ENCODE measurements around the gene CCT7. TPM values are rescaled to one million over a fixed set of nuclear protein-coding genes. Genes with fewer than 3 reads are reported as not detected.

The CCT7 gene
- total and polyA plus RNA-seq, 2 of the 8 experiments (the other 6 are each of a cell fraction or from before 2014, with no cell fraction given) = 440 to 474 TPM

DNA sequence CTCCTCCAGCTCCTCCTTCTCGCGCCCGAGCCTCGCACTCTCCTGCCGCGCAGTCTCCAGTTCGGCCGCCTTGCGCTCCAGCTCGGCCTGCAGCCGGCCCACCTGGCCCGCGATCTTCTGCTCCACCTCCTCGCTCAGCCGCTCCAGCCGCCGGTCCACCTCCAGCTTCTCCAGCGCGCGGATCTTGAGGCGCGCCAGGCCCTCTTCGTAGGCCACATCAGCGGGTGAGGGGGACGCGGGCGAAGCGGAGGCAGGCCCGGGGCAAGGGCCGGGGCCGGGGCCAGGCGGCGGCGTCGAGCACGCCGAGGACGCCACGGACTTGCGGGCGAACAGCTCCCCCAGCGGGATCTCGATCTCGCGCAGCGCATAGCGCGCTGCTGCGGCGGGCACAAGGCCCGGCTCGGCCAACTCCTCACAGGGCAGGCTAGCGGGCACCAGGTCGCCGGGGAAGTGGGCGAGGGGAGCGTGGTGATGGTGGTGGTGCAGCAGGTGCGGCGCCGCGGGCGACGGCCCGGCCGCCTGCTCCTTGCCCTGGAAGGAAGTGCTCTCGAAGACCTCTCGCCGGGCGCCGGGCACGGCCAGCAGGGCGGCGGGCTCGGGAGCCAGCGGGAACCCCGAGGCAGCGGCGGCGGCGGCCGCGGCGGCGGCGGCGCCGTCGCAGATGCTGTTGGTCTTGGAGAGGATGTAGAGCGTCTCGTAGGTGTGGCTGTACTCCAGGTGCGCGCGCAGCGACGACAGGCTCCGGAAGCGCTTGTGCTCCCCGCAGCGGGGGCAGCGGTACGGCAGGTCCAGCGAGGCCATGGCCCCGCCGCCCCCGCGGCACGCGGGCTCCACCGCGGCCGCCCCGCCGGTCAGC lies 35.0 kb downstream of the CCT7 start (continued):
- TF ChIP-seq, protein P1, sequence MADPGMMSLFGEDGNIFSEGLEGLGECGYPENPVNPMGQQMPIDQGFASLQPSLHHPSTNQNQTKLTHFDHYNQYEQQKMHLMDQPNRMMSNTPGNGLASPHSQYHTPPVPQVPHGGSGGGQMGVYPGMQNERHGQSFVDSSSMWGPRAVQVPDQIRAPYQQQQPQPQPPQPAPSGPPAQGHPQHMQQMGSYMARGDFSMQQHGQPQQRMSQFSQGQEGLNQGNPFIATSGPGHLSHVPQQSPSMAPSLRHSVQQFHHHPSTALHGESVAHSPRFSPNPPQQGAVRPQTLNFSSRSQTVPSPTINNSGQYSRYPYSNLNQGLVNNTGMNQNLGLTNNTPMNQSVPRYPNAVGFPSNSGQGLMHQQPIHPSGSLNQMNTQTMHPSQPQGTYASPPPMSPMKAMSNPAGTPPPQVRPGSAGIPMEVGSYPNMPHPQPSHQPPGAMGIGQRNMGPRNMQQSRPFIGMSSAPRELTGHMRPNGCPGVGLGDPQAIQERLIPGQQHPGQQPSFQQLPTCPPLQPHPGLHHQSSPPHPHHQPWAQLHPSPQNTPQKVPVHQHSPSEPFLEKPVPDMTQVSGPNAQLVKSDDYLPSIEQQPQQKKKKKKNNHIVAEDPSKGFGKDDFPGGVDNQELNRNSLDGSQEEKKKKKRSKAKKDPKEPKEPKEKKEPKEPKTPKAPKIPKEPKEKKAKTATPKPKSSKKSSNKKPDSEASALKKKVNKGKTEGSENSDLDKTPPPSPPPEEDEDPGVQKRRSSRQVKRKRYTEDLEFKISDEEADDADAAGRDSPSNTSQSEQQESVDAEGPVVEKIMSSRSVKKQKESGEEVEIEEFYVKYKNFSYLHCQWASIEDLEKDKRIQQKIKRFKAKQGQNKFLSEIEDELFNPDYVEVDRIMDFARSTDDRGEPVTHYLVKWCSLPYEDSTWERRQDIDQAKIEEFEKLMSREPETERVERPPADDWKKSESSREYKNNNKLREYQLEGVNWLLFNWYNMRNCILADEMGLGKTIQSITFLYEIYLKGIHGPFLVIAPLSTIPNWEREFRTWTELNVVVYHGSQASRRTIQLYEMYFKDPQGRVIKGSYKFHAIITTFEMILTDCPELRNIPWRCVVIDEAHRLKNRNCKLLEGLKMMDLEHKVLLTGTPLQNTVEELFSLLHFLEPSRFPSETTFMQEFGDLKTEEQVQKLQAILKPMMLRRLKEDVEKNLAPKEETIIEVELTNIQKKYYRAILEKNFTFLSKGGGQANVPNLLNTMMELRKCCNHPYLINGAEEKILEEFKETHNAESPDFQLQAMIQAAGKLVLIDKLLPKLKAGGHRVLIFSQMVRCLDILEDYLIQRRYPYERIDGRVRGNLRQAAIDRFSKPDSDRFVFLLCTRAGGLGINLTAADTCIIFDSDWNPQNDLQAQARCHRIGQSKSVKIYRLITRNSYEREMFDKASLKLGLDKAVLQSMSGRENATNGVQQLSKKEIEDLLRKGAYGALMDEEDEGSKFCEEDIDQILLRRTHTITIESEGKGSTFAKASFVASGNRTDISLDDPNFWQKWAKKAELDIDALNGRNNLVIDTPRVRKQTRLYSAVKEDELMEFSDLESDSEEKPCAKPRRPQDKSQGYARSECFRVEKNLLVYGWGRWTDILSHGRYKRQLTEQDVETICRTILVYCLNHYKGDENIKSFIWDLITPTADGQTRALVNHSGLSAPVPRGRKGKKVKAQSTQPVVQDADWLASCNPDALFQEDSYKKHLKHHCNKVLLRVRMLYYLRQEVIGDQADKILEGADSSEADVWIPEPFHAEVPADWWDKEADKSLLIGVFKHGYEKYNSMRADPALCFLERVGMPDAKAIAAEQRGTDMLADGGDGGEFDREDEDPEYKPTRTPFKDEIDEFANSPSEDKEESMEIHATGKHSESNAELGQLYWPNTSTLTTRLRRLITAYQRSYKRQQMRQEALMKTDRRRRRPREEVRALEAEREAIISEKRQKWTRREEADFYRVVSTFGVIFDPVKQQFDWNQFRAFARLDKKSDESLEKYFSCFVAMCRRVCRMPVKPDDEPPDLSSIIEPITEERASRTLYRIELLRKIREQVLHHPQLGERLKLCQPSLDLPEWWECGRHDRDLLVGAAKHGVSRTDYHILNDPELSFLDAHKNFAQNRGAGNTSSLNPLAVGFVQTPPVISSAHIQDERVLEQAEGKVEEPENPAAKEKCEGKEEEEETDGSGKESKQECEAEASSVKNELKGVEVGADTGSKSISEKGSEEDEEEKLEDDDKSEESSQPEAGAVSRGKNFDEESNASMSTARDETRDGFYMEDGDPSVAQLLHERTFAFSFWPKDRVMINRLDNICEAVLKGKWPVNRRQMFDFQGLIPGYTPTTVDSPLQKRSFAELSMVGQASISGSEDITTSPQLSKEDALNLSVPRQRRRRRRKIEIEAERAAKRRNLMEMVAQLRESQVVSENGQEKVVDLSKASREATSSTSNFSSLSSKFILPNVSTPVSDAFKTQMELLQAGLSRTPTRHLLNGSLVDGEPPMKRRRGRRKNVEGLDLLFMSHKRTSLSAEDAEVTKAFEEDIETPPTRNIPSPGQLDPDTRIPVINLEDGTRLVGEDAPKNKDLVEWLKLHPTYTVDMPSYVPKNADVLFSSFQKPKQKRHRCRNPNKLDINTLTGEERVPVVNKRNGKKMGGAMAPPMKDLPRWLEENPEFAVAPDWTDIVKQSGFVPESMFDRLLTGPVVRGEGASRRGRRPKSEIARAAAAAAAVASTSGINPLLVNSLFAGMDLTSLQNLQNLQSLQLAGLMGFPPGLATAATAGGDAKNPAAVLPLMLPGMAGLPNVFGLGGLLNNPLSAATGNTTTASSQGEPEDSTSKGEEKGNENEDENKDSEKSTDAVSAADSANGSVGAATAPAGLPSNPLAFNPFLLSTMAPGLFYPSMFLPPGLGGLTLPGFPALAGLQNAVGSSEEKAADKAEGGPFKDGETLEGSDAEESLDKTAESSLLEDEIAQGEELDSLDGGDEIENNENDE (IDR thresholded peaks at IDR 0.05; ENCODE audit: insufficient replicate concordance, low read length) = no peak
- no peak for TF ChIP-seq POLR2A (IDR thresholded peaks at IDR 0.05; ENCODE audit: control extremely low read depth in 1 of 2, low read depth in 2 of 2, low read length in 2 of 2)
- TF ChIP-seq BACH1 (IDR thresholded peaks at IDR 0.05; ENCODE audit: low read length) = no peak
- no peak for TF ChIP-seq SP1 (IDR thresholded peaks at IDR 0.05; ENCODE audit: low read depth, low read length)
- peak; percentile 72 for TF ChIP-seq RNF2 (IDR thresholded peaks at IDR 0.05; ENCODE audit: borderline replicate concordance, low read depth, low read length, missing control alignments, poor library complexity, severe bottlenecking)
- no peak for TF ChIP-seq SP4 (IDR thresholded peaks at IDR 0.05; ENCODE audit: low read length)
- TF ChIP-seq KDM4A (IDR thresholded peaks at IDR 0.05; ENCODE audit: low read depth, low read length, severe bottlenecking) = peak; percentile 84
- TF ChIP-seq ASH2L (IDR thresholded peaks at IDR 0.05; ENCODE audit: low read length) = peak; percentile 85
- TF ChIP-seq SIN3A (conservative IDR thresholded peaks at IDR 0.05 in 1 of 2, IDR thresholded peaks at IDR 0.05 in 1 of 2; ENCODE audit: low read depth in 1 of 2, low read length in 2 of 2) = 0 out of 4 replicates have a peak, but pooled peaks of 1 of the 2 experiments have one; percentile 24

Measured in H1 (cell line).